Urinary bladder (tissue), 4 donors: ENCODE data around the gene CHKB. TPM values are rescaled to one million over a fixed set of nuclear protein-coding genes. Genes with fewer than 3 reads are reported as not detected.

Experiments
- DNase-seq: peaks from one replicate; pipeline ENCODE4 v3.0.0-alpha.2; 2015; ENCODE audit errors: extremely low spot score
- H3K27ac ChIP-seq: one replicate; pipeline ENCODE4 v1.5.1; 2013; ENCODE audit warnings: low read depth, mild to moderate bottlenecking, moderate library complexity
- H3K36me3 ChIP-seq: one replicate; pipeline ENCODE4 v1.6.1; 2013; ENCODE audit warnings: mild to moderate bottlenecking, moderate library complexity; ENCODE audit not compliant: insufficient read depth
- H3K4me1 ChIP-seq: one replicate; pipeline ENCODE4 v1.6.1; 2013; ENCODE audit warnings: mild to moderate bottlenecking, moderate library complexity; ENCODE audit not compliant: insufficient read depth
- H3K4me3 ChIP-seq: one replicate; pipeline ENCODE4 v1.5.1; 2013; ENCODE audit warnings: low read depth, low read length
- WGBS: extraction: QIAGEN DNeasy Blood & Tissue Kit; methylation state at CpG from one replicate; pipeline ENCODE4 v1.1.7; 2013; 5-methylcytosine and 5-hydroxymethylcytosine counted together
- polyA plus RNA-seq: library from polyadenylated mRNA; stranded (reverse); fragments of 200-250 nt; gene quantifications from one replicate; pipeline ENCODE4 v1.2.3, GENCODE V29; 2013
- total RNA-seq: library from RNA; depleted of rRNA; stranded (reverse); fragments of >200 nt; gene quantifications from one replicate; pipeline ENCODE4 v1.2.3, GENCODE V29; 2014
- donor health status: healthy with polysubstance abuse.
- donor health status: healthy.

Gene CHKB
- total and polyA plus RNA-seq, 2 donors, result 28.0 to 45.7 TPM

- WGBS, result 89% methylated on average over 11 of the region's 11 CpGs
- no peak for DNase-seq
- no peaks in the 10 kb centered on the region for H3K36me3 ChIP-seq
- no peak overlapping the region for H3K27ac ChIP-seq
- no peaks in the 10 kb centered on the region for H3K4me1 ChIP-seq
- no peak overlapping the region for H3K4me3 ChIP-seq
Measured at GRCh38 chr22:50564289-50564688, 18.4 kb downstream of the CHKB start.

GRCh38 chr22:50563413-50564160 lies 19.1 kb downstream of the CHKB start:
- DNase-seq, result no peak
- WGBS, result 30% methylated on average over 17 of the region's 17 CpGs
- Histone ChIP-seq H3K4me3 (peak overlapping the region; percentile 47), H3K4me1 (no peaks in the 10 kb centered on the region), H3K27ac (no peak overlapping the region), H3K36me3 (no peaks in the 10 kb centered on the region)

- peak; percentile 84 for DNase-seq
- no peaks in the 10 kb centered on the region for H3K4me1 ChIP-seq
- H3K27ac ChIP-seq, result no peak within 1 kb of the TSS
- peak within 1 kb of the TSS; percentile 47 for H3K4me3 ChIP-seq
- 6% methylated on average over 60 of the region's 61 CpGs for WGBS
- no peaks in the 10 kb centered on the region for H3K36me3 ChIP-seq
Measured at GRCh38 chr22:50562523-50563412, 19.9 kb downstream of the CHKB start, which contains the start of gene SYCE3. SYCE3 (minus strand) TSS chr22:50562919; CDS start chr22:50556405, 6,514 bp downstream.

GRCh38 chr22:50561401-50562358 lies 21.0 kb downstream of the CHKB start:
- H3K4me1 ChIP-seq, result no peaks in the 10 kb centered on the region
- H3K36me3 ChIP-seq, result no peaks in the 10 kb centered on the region
- 69% methylated on average over 24 of the region's 34 CpGs for WGBS
- H3K4me3 ChIP-seq, result no peak overlapping the region
- no peak overlapping the region for H3K27ac ChIP-seq
- no peak for DNase-seq

DNA sequence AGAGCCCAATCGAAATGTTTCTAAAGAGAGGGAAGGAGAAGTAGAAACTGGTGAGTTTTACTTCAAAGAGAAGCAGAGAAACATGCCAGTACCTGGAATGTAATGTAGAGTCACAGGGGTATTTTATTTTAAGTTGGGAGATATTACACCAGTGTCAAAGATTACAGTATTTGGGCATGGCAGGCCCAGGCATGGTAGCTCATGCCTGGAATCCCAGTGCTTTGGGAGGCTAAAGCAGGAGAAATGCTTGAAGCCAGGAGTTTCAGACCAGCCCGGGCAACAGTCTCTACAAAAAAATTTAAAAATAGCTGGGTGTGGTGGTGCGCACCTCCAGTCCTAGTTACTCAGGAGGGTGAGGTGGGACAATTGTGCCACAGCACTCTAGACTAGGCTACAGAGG lies 22.6 kb downstream of the CHKB start:
- no peaks in the 10 kb centered on the region for H3K4me1 ChIP-seq
- DNase-seq, result no peak

DNA sequence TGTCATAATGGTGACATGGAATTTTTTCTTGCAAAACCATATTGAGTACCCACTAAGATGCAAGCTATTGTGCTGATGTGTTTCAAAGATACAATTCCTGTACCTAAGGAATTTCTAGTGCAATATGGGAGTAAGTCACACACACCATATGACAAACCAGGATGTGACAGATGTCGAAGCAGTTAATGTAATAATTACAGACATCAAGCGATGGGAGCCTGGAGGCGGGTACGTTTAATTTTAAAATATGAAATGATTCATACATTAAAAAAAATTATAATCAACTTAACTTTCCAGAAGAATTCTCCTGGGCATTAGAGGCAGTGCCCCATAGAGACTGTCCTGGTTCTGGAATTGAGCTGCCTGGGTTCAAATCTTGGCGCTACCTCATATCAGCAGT lies 25.9 kb downstream of the CHKB start:
- H3K36me3 ChIP-seq, result no peaks in the 10 kb centered on the region
- no peak overlapping the region for H3K4me3 ChIP-seq
- H3K27ac ChIP-seq, result no peak overlapping the region
- H3K4me1 ChIP-seq, result no peaks in the 10 kb centered on the region
- WGBS, result 85% methylated on average over 5 of the region's 5 CpGs
- no peak for DNase-seq

More for the DNA sequence above, 22.6 kb downstream of the CHKB start:
- Histone ChIP-seq H3K36me3 (no peaks in the 10 kb centered on the region), H3K4me3 (no peak overlapping the region), H3K27ac (no peak overlapping the region)
- 85% methylated on average over 3 of the region's 3 CpGs for WGBS

DNA sequence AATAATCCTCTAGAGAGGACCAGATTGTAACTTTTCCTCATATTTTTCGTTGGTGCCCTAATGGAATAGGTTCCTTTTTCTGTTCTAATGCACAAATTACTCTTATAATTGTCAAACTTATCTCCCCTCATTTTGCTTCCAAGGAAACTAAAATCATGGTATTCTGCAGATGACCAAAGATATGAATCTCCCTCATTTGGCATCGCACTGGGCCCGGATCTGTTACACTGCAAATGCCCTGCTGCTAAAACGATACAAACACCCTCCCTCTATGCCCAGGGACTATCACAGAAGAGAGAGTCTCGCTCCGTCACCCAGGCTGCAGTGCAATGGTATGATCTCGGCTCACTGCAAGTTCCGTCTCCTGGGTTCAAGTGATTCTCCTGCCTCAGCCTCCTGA lies 29.3 kb downstream of the CHKB start:
- Histone ChIP-seq H3K27ac (no peak overlapping the region), H3K36me3 (no peaks in the 10 kb centered on the region), H3K4me1 (no peaks in the 10 kb centered on the region), H3K4me3 (no peak overlapping the region)
- 85% methylated on average over 8 of the region's 8 CpGs for WGBS
- DNase-seq, result no peak

DNA sequence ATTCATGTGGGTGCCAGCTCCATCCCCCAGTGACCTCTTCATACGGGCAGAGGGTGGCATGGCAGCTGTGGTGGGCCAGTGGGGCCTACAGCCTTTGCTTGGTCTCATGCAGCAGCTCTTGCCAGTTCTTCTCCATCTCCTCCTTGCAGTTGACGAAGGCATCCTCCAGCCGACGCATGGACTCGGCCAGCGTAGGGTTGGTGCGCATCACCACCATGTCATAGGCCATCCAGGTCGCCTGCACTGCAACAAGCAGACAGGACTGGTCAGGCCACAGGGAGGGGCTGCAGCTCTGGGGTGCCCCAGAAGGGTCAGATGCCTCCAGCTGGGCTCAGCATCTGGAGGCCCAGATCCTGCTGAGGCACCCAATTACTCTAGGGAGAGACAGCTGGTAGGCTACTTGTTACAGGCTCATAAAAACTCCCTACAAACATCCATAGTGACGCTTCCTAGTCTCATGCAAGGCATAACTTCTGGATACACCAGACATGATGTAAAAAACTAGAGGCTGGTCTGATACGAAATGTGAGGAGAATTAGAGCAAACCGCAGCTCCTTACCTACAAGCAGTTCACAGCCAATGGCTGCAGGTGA lies 31.4 kb downstream of the CHKB start:
- Histone ChIP-seq H3K4me1 (no peaks in the 10 kb centered on the region), H3K4me3 (no peak overlapping the region), H3K36me3 (no peaks in the 10 kb centered on the region), H3K27ac (no peak overlapping the region)
- 88% methylated on average over 11 of the region's 11 CpGs for WGBS
- DNase-seq, result no peak

DNA sequence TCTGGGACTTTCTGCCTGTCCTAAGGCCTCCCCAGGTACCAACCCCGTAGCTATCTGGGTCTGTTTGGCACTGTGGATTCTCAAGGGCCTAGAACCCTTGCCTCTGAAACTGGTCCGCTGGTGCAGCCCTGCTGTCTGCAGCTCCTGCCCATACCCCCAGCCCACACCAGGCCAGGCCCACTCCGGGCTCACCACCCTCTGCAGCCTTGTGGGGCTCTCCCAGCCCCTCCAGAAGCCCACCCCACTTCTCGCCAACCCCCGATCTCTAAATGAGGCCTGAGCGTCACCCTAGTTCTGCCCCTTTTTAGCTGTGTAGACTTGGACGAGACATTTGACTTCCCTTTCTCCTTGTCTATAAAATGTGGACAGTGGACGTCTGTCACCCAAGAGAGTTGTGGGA lies 32.3 kb downstream of the CHKB start:
- Histone ChIP-seq H3K36me3 (no peaks in the 10 kb centered on the region), H3K27ac (no peak overlapping the region), H3K4me1 (no peaks in the 10 kb centered on the region), H3K4me3 (no peak overlapping the region)
- 87% methylated on average over 8 of the region's 8 CpGs for WGBS
- no peak for DNase-seq

- H3K27ac ChIP-seq, result no peak overlapping the region
- H3K4me3 ChIP-seq, result peak overlapping the region; percentile 12
- DNase-seq, result no peak
- WGBS, result 65% methylated on average over 68 of the region's 68 CpGs
- no peaks in the 10 kb centered on the region for H3K36me3 ChIP-seq
- H3K4me1 ChIP-seq, result no peaks in the 10 kb centered on the region
Measured at GRCh38 chr22:50548921-50549790, 33.5 kb downstream of the CHKB start.

DNA sequence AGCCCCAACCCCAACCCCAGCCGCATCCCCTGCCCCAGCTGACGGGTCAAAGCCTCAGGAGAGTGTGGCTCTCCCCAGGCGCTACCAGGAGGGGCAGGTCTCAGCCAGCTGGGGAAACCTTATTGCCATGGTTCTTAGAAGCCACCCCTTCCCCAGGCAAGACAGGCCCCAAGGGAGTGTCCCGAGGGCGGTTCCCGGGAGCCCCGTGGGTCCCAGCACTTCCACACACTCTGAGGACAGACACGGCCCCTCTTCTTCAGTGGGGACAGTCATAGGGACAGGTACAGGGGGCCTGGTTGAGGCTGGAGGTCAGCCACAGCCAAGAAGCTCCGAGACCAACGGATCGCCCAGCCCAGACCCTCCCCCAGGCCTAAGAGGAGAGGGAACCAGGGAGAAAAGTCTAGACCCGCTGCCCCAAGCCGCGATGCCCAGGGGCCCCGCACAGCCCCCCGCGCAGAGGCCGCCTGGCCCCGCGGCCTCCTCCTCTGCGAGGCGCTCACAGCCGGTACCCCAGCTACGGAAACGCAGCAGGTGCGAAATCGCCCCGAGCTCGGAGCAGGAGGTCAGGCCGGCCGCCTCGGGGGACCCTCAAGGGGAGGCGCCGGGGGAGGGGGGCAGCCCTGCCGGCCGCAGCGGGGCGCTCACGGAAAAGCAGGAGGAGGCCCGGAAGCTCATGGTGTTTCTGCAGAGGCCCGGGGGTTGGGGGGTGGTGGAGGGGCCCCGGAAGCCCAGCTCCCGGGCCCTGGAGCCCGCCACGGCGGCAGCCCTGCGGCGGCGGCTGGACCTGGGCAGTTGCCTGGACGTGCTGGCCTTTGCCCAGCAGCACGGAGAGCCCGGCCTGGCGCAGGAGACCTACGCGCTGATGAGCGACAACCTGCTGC lies 34.4 kb downstream of the CHKB start:
- H3K36me3 ChIP-seq, result no peaks in the 10 kb centered on the region
- peak overlapping the region; percentile 12 for H3K4me3 ChIP-seq
- 7% methylated on average over 56 of the region's 56 CpGs for WGBS
- no peaks in the 10 kb centered on the region for H3K4me1 ChIP-seq
- no peak for DNase-seq
- H3K27ac ChIP-seq, result no peak overlapping the region
